Measurements from ENCODE around the gene LYPLAL1.

GRCh38 chr1:219161371-219161770 lies 12.3 kb upstream of the LYPLAL1 start:
- TF ChIP-seq, protein P1, sequence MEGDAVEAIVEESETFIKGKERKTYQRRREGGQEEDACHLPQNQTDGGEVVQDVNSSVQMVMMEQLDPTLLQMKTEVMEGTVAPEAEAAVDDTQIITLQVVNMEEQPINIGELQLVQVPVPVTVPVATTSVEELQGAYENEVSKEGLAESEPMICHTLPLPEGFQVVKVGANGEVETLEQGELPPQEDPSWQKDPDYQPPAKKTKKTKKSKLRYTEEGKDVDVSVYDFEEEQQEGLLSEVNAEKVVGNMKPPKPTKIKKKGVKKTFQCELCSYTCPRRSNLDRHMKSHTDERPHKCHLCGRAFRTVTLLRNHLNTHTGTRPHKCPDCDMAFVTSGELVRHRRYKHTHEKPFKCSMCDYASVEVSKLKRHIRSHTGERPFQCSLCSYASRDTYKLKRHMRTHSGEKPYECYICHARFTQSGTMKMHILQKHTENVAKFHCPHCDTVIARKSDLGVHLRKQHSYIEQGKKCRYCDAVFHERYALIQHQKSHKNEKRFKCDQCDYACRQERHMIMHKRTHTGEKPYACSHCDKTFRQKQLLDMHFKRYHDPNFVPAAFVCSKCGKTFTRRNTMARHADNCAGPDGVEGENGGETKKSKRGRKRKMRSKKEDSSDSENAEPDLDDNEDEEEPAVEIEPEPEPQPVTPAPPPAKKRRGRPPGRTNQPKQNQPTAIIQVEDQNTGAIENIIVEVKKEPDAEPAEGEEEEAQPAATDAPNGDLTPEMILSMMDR (IDR thresholded peaks at IDR 0.05; ENCODE audit: insufficient read depth, low read length, poor library complexity, severe bottlenecking): no peak
- no peak for TF ChIP-seq EZH2phosphoT487 (conservative IDR thresholded peaks at IDR 0.05; ENCODE audit: low read length)

Data from SU-DHL-6 (cell line).